GM23248 (cell line): ENCODE data around the gene ZBTB4.

ENCODE experiments used
- EZH2 ChIP-seq: fragments of 200-600 bp; sonication (generic); IDR thresholded peaks from 2 replicates; pipeline ENCODE4 v1.6.1; 2018; ENCODE audit warnings: antibody characterized with exemption, mild to moderate bottlenecking; ENCODE audit not compliant: insufficient read depth, poor library complexity, severe bottlenecking
- EZH2phosphoT487 ChIP-seq: fragments of 200-600 bp; sonication (generic); IDR thresholded peaks from 2 replicates; pipeline ENCODE4 v1.6.1; 2018; ENCODE audit warnings: antibody characterized with exemption, moderate library complexity, mild to moderate bottlenecking, low read depth; ENCODE audit not compliant: insufficient read depth

GRCh38 chr17:7429722-7430121, 49.7 kb downstream of the ZBTB4 start:
- TF ChIP-seq EZH2: no peak
- TF ChIP-seq EZH2phosphoT487: no peak
